ENCODE measurements around the gene MUC22.
"Not testable (repeated sequence)": the region's sequence is repeated elsewhere in the genome, so short reads cannot be mapped to it uniquely, and the experiment has no call there.

Gene MUC22

DNA sequence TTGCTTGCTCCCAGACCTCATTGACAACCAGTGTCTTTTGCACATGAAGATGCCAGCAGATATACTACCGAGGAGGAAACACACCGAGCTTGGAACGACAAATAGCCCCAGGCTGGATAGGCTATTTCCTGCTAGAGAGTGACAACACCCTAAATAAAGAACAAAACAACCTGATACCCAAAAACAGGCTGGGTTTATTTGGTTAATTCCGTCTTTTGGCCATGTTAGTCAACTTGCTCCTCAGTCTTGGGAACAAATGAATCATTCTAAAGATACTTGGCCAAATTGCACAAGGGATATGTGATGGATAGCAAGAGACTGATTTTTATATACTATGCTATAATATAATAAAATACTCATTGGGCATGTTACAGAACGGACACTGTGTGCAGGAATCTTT is 11.5 kb upstream of the MUC22 start:
- no peak for DNase-seq (ENCODE audit: low read depth in 3 of 3)

DNA sequence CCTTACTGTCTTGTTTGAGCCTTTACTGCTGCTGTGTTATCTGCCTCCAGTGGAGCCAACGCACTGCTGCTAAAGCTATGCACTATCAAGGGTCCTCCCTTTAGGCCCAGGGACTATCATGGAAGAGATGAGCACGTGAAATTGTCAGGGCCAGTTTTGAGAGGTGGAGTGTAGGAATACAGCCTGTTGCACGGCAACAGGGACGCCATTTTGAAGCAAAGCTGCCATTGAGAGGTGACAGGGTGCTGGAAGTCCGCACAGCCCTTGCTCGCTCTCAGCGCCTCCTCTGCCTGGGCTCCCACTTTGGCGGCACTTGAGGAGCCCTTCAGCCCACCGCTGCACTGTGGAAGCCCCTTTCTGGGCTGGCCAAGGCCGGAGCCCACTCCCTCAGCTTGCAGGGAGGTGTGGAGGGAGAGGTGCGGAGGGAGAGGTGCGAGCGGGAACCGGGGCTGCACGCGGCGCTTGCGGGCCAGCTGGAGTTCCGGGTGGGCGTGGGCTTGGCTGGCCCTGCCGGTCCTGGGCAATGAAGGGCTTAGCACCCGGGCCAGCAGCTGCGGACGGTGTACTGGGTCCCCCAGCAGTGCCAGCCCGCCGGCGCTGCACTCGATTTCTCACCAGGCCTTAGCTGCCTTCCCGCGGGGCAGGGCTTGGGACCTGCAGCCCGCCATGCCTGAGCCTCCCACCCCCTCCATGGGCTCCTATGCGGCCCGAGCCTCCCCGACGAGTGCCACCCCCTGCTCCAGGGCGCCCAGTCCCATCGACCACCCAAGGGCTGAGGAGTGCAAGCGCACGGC is 10.0 kb upstream of the MUC22 start:
- DNase-seq (ENCODE audit: low read depth in 3 of 3) = not testable (repeated sequence)

DNA sequence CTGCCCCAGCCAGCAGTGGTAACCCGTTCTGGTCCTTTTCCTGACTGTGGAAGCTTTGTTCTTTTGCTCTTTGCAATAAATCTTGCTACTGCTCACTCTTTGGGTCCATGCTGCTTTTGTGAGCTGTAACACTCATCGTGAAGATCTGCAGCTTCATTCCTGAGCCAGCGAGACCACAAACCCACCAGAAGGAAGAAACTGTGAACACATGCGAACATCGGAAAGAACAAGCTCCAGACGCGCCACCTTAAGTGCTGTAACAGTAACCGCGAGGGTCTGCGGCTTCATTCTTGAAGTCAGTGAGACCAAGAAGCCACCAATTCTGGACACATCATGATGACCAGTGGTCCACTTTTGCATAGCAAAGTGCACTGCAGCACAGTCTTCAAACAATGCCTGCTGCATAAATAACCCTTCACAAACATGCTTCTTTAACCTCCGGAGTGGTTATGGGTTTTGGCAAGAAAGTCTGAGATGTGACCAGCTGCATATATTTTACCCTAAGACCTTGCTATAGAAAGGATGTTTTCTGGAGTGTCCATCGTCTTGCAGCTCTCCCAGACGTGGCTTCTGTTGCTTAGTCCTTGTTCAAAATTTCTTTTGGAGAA is 8.9 kb upstream of the MUC22 start:
- DNase-seq (ENCODE audit: low read depth in 3 of 3) = no peak

DNA sequence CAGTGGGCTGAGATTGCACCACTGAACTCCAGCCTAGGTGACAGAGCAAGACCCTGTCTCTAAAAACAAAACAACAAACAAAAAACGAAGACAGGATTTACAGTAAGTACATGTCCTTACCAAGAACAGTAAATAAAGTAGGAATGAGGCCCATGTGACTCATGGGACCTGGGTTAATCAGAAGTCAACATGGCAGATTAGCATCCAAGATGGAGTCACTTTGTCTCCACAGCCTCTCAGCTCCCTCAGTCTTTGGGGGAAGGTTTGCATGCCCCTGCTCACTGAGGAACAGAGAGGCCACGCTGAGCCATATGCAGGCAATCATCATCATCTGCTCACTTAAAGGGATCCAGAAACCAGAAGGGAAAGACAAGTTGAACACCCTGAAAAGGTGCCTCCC is 7.8 kb upstream of the MUC22 start:
- DNase-seq (ENCODE audit: low read depth in 3 of 3) = no peak

DNA sequence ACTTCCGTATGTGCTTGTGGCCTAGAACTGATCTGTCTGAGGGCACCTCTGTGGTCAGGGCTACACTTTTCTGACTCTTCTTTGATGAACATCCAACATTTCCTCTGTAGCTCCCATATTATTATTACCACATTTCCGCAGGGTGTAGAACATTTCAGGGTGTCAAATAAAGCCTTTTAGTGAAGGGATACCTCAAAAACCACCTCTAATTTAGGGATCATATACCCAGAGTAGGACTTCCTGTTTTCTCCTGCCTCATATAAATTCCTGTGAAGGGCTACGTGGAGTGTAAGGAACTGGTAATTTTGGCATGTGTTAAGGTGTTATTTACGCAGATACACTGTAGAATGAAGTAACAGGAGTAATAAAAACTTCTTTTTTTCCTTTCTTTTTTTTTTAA is 5.5 kb upstream of the MUC22 start:
- DNase-seq (ENCODE audit: low read depth in 3 of 3) = no peak

DNA sequence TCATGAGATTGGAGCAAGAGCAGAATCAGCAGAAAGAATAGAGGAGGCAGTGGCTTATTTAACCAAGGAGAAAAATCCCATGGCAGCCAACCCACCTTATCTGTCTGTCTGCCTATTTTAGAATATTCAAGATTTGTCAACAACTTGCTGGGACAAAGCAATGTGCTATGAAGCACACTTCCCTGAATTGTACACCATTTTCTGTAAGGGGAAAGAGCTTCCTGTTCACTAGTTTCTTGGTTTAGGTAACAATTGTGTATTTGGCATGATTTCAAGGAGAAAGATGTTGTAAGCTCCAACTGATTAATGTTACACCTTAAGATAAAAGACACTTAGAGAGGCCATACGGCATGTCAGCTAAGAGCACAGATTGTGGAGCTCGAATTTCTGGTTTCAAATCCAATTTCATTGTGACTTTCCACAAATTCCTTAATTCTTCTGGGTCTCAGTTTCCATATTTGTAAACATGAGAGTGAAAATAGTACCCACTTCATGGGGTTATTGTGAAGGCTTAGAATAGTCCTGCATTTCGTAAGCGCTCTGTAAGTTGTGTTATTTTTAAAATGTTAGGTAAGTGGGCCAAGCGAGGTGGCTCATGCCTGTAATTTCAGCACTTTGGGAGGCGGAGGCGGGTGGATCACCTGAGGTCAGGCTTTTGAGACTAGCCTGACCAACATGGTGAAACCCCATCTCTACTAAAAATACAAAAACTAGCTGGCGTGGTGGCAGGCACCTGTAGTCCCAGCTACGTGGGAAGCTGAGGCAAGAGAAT is 4.8 kb upstream of the MUC22 start:
- no peak for DNase-seq (ENCODE audit: low read depth in 3 of 3)

DNA sequence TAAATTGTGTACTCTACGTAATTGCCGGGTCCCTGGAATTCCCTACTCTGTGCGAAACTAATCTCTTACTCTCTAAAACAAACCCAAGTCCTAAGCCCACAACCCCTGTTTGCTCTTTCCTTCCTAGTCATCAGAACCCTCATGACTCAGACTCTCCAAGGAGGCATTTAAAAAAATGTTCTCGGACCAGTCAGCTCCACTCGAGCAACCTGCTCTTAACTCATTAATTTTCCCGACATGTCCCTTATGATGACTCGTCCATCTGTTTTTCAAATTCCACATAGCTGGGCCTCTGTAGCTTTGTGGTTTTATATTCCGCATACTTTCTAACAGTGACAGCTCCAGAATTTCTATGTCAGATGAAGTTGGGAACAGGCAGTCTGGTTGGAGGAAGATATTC is 2.6 kb upstream of the MUC22 start:
- DNase-seq (ENCODE audit: low read depth in 3 of 3) = no peak

DNA sequence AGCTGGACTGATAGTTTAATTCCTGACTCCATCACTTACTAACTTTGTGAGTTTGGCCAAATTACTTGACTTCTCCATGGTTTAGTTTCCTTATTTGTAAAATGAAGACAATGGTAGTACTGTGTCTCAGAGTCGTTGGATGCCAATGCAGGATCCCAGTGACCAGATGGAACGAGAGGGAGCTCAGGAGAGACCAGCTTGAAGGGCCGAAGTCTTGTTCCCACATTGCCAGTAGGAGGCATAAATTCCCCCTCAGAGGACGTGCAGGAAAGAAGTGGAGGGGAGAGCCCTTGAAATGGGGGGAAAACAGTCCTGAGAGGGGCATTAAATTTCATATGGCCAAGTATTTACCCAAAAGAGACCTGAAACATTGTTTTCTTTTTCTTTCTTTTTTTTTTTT is 2.1 kb upstream of the MUC22 start:
- DNase-seq (ENCODE audit: low read depth in 3 of 3) = no peak

DNA sequence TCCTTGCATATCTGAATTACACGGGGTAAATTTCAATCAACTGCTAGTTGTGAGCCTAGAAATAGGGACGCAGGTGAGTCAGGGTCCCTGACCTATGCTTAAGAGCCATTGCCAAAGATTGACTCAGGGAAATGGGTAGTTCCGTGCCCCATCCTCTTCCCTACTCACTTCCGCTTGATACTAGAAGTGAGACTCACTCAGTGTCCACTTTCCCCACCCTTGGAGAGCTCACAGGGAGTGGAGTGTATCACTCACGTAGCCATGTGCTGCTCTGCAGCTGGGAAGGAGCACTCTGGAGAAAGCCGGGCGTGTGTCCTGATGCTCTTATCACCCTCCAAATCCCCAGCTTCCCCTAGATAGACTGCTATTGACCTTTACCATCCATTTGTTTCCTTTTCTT is 543 bp upstream of the MUC22 start:
- no peak for DNase-seq (ENCODE audit: low read depth in 3 of 3)

DNA sequence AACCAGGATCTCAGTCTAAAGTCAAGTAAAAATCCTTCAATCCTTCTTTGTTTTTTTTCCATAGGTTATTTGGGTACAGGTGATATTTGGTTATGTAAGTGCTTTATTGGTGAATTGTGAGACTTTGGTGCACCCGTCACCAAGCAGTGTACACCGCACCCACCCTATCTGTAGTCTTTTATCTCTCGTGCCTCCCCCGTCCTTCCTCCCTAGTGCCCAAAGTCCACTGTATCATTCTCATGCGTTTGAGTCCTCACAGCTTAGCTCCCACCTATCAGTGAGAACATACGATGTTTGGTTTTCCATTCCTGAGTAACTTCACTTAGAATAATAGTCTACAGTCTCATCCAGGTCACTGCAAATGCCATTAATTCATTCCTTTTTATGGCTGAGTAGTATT is 879 bp downstream of the MUC22 start:
- DNase-seq (ENCODE audit: low read depth in 3 of 3) = no peak

DNA sequence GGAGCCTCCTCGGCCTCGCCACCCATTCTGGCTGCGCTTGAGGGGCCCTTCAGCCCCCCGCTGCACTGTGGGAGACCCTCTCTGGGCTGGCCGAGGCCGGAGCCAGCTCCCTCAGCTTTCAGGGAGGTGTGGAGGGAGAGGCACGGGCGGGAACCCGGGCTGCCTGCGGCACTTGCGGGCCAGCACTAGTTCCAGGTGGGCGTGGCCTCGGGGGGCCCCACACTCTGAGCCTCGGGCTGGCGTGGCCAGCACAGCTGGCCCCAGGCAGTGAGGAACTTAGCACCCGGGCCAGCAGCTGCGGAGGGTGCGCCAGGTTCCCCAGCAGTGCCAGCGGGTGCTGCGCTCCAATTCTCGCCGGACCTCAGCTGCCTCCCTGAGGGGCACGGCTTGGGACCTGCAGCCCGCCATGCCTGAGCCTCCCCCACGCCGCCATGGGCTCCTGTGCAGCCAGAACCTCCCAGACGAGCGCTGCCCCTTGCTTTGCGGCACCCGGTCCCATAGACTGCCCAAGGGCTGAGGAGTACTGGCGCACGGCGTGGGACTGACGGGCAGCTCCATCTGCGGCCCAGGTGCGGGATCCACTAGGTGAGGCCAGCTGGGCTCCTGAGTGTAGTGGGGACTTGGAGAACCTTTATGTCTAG is 6.5 kb downstream of the MUC22 start:
- no peak for DNase-seq (ENCODE audit: low read depth in 3 of 3)

DNA sequence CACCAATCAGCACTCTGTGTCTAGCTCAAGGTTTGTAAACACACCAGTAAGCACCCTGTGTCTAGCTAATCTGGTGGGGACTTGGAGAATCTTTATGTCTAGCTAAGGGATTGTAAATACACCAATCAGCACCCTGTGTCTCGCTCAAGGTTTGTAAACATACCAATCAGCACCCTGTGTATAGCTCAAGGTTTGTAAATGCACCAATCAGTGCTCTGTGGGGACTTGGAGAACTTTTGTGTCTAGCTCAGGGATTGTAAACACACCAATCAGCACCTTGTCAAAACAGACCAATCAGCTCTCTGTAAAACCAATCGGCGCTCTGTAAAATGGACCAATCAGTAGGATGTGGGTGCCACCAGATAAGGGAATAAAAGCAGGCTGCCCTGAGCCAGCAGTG is 7.2 kb downstream of the MUC22 start:
- not testable (repeated sequence) for DNase-seq (ENCODE audit: low read depth in 3 of 3)

DNA sequence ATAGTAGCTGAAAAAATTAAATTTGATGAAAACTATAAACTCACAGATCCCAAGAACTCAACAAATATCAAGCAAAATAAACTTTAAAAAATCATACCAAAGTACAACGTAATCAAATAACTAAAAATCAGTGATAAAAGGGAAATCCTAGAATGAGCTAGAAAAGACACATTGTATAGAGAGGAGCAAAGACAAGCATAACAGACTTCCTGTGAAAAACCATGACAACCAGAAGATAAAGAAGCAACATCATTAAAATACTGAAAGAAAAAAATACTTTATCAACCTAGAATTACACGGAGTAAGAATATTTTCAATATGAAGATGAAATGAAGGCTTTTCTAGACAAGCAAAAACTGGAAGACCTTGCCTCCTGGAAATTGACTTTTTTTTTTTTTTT is 9.8 kb downstream of the MUC22 start:
- DNase-seq (ENCODE audit: low read depth in 3 of 3) = no peak

DNA sequence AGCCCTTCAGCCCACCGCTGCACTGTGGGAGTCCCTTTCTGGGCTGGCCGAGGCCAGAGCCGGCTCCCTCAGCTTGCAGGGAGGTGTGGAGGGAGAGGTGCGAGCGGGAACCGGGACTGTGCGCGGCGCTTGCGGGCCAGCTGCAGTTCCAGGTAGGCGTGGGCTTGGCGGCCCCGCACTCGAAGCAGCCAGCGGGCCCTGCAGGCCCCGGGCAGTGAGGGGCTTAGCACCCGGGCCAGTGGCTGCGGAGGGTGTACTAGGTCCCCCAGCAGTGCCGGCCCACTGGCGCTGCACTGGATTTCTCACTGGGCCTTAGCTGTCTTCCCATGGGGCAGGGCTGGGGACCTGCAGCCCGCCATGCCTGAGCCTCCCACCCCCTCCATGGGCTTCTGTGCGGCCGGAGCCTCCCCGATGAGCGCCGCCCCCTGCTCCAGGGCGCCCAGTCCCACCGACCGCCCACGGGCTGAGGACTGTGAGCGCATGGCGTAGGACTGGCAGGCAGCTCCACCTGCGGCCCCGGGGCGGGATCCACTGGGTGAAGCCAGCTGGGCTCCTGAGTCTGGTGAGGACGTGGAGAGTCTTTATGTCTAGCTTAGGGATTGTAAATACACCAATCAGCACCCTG is 10.5 kb downstream of the MUC22 start:
- not testable (repeated sequence) for DNase-seq (ENCODE audit: low read depth in 3 of 3)

DNA sequence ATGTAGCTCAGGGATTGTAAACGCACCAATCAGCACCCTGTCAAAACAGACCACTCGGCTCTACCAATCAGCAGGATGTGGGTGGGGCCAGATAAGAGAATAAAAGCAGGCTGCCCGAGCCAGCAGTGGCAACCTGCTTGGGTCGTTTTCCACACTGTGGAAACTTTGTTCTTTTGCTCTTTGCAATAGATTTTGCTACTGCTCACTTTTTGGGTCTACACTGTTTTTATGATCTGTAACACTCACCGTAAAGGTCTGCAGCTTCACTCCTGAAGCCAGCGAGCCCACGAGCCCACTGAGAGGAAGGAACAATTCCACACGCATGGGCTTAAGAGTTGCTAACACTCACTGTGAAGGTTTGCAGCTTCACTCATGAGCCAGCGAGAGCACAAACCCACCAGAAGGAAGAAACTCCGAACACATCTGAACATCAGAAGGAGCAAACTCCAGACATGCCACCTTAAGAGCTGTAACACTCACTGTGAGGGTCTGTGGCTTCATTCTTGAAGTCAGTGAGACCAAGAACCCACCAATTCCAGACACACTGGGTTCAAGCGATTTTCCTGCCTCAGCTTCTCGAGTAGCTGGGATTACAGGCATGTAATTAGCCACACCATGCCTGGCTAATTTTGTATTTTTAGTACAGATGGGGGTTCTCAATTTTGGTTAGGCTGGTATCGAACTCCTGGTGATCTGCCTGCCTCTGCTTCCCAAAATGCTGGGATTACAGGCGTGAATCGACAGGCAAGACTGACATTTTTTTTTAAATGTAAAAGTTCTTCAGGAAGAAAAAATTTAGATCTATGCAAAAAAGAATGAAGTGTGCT is 11.6 kb downstream of the MUC22 start:
- not testable (repeated sequence) for DNase-seq (ENCODE audit: low read depth in 3 of 3)

DNA sequence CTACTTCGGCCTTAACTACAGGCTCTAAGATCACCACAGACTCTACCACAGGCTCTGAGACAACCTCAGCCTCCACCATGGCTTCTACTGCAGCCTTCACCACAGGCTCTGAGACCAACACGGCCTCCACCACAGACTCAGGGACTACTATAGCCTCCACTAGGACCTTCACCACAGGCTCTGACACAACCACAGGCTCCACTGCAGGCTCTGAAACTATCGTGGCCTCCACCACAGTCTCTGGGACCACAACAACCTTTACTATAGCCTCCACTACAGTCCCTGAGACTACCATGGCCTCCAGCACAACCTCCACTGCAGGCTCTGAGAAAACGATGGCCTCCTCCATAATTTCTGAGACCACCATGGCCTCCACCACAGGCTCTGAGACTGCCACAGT is 15.3 kb downstream of the MUC22 start:
- DNase-seq (ENCODE audit: low read depth in 3 of 3) = no peak

DNA sequence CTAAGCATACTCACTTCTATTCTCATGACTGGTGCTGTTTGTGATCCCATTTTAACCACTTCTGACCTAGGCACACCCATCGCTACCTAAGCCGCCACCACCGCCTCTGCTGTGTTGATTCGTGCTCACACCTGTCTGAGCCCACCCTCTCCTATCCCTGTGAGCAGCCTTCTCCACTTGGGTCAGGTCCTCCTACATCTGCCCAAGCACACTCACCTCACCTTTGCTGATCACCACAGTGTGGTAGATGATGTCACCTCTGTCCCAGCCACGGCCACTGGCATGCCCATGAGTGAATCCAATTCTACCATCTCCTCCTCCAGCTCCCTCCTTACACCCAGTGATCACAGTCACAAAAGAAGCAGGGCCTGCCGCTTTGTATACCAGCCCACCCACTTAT is 20.8 kb downstream of the MUC22 start:
- no peak for DNase-seq (ENCODE audit: low read depth in 3 of 3)

DNA sequence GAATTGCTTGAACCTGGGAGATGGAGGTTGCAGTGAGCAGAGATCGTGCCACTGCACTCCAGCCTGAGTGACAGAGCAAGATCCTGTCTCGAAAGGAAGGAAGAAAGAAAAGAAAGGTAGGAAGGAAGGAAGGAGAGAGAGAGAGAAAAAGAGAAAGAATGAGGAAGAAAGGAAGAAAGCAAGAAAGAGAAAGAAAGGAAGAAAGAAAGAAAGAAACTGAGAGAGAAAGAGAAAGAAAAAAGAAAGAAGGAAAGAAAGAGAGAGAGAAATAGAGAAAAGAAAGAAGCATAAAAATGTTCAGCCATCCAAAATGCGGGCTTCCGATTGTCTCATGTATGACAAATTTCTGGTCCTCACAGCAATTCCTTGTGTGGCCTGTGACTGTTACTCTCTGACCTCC is 22.8 kb downstream of the MUC22 start:
- no peak for DNase-seq (ENCODE audit: low read depth in 3 of 3)

DNA sequence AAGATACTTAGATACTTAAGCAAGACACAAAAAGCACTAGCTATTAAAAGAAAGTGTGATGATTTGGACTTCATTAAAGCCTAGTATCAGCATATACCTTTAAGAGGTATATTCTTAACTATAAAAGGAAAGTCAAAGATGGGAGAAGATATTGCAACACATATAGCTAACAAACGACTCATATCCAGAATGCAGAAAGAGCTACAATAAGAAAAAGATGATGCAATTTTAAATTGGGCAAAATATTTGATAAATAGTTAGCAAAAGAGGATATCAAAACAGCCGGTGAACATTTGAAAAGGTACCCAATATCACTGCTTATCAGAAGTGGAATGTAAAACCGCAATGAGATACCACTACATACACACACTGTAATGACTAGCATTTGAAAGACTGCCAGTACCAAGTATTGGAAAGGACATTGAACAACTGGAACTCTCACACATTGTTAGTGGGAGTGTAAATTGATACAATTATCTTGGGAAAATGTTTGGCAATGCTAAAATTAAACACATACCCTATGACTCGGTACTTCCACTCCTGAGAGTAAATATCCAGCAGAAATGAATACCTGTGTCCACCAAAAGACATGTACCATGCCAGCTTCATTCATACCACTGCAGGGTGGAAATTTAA is 25.7 kb downstream of the MUC22 start:
- DNase-seq (ENCODE audit: low read depth in 3 of 3) = no peak

DNA sequence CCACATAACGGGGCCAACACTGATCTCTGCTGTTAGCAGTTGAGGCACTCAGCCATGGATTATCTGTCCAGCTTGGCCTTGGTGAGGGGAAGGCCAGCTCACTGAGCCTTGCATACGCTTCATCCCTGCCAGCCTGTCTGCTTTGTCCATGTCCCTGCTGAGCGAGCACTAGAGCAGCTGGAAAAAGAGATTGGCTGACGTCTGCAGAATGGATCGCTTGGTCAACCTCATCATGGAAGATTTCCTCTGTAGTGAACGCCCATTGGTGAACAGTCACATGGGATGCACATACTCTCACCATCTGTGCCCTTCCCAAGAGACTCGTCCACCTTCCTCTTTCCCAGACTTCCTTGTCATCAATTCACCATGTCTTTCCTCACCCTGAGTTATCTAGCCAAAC is 26.9 kb downstream of the MUC22 start:
- no peak for DNase-seq (ENCODE audit: low read depth in 3 of 3)

DNA sequence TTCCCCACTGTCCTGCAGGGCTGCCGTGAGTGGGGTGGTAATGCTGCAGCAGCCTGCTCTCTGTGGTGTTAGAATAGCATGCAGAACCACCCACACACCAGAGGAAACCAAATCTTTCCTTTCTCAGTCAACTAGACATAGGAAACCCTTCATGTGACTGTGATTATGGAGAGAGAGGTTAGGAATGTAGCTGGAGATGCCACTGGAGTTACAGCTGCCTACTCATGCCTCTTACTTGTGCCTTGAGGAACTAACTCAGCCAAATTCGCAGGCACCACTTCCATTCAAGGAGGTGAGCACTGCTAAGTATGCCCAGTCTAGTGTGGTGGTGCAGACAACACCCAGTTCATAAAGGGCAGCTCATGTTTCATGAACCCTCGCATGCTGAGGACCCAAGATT is 27.4 kb downstream of the MUC22 start:
- DNase-seq (ENCODE audit: low read depth in 3 of 3) = no peak

Data from stimulated activated CD4-positive, alpha-beta T cell treated with anti-CD3 and anti-CD28 coated beads, TNF-alpha, amount 100 ng/mL, for 48 hours (primary cell).